IPS-20b (cell line): ENCODE data around the gene KIRREL3.

Experiments
- H3K27ac ChIP-seq: one replicate; pipeline ENCODE4 v1.5.1; 2013; ENCODE audit warnings: low read length
- H3K27me3 ChIP-seq: 2 replicates; pipeline ENCODE4 v1.6.1; 2013; ENCODE audit warnings: mild to moderate bottlenecking, low read length, inconsistent platforms; ENCODE audit not compliant: insufficient read depth
- H3K36me3 ChIP-seq: 2 replicates; pipeline ENCODE4 v1.6.1; 2013; ENCODE audit warnings: low read depth, mild to moderate bottlenecking, inconsistent platforms, low read length, moderate library complexity; ENCODE audit not compliant: insufficient read depth
- H3K4me1 ChIP-seq: 2 replicates; pipeline ENCODE4 v1.6.1; 2013; ENCODE audit warnings: mild to moderate bottlenecking, control low read depth, inconsistent platforms, low read length, moderate library complexity; ENCODE audit not compliant: insufficient read depth
- H3K4me3 ChIP-seq: 2 replicates; pipeline ENCODE4 v1.5.1; 2013; ENCODE audit warnings: mild to moderate bottlenecking, low read length, inconsistent platforms
- H3K9ac ChIP-seq: 2 replicates; pipeline ENCODE4 v1.6.1; 2013; ENCODE audit warnings: low read depth, mild to moderate bottlenecking, inconsistent platforms, low read length, moderate library complexity
- H3K9me3 ChIP-seq: 2 replicates; pipeline ENCODE4 v1.6.1; 2013; ENCODE audit warnings: mild to moderate bottlenecking, low read depth, low read length, inconsistent platforms; ENCODE audit not compliant: insufficient read depth

The KIRREL3 gene

DNA sequence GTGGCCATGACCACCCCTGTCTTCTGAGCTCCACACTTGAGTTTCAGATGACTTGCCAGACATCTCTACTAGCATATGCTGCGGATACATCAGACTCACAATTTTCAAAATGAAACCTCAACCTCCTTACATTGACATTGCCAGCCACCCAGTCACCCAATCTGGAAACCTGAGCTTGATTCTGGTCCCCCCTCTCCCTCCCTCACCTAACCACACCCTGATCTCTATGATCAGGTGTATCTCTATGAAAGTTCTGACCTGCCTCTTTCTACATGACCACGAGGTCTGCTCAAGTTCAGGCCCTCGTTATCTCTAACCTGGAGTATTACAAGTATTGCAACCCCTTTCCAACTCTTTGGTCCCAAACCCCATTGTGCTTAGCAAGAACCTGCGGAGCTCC, 254.1 kb downstream of the KIRREL3 start:
- Histone ChIP-seq H3K9ac (no peak overlapping the region), H3K27me3 (no peaks in the 10 kb centered on the region), H3K36me3 (no peaks in the 10 kb centered on the region), H3K9me3 (no peaks in the 10 kb centered on the region), H3K4me3 (no peak overlapping the region), H3K4me1 (peaks cover 5% of the 10 kb centered on the region; the same call in 1 of the 2 replicates), H3K27ac (no peak overlapping the region)

DNA sequence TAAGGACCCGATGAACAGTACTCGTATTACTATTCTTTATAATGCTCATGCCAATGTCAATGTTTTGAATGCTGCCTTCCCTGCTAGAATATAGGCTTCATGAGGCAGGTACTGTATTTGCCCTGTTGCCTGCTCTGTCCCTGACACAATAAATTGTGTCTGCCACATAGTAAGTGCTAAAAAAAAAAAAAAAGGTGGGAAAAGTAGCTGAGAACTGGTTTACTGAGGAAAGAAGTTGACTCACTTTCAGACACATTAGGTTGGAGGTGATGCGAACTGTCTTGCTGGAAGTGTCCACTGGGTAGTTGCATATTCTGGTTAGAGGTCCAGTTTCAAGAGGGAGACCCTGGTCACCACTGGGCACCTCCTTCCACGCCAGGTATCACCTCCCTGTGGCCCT, 255.9 kb downstream of the KIRREL3 start:
- Histone ChIP-seq H3K4me1 (peaks cover 21% of the 10 kb centered on the region; the same call in 1 of the 2 replicates), H3K9ac (no peak overlapping the region)

DNA sequence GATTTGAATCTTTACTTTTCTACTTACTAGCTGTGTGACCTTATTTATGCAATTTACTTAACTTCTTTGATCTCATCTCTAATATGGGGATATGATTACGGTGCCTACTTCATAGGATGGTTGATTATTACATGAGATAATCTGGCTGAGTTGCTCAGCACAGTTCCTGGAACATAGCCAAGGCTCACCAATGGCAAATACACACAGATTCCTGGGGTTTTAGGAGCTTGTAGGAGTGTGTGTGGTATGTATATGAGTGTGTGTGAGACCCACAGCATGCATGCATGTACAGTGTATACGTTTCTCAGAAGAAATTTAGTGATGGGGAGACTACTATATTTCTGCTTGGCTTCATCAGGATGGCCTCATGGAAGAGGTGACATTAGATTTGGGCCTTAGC, 256.9 kb downstream of the KIRREL3 start:
- Histone ChIP-seq H3K27ac (no peak overlapping the region), H3K9ac (no peak overlapping the region), H3K9me3 (no peaks in the 10 kb centered on the region), H3K4me3 (no peak overlapping the region), H3K27me3 (no peaks in the 10 kb centered on the region), H3K36me3 (no peaks in the 10 kb centered on the region), H3K4me1 (peaks cover 21% of the 10 kb centered on the region; the same call in 1 of the 2 replicates)

More for the DNA sequence above, 255.9 kb downstream of the KIRREL3 start:
- no peaks in the 10 kb centered on the region for H3K27me3 ChIP-seq
- no peak overlapping the region for H3K4me3 ChIP-seq
- no peaks in the 10 kb centered on the region for H3K36me3 ChIP-seq
- no peak overlapping the region for H3K27ac ChIP-seq
- no peaks in the 10 kb centered on the region for H3K9me3 ChIP-seq

DNA sequence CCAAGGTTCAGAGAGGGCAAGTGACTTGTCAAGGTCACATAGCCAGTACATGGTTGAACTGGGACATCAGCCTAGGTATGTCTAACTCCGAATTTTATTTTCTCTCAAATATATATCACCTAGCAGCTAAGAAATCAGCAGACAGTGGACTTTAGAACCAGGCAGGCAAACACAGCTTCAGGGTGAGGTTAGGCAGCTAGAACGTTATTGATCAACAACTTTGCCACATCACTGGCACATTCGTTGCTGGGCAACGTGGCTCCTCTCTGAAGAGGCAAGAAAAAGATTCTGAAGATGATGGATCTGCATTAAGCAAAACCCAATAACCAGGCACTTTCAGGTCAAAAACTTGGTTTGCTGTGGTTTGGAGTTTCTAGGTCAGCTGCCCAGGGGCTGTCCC, 258.0 kb downstream of the KIRREL3 start:
- Histone ChIP-seq H3K9me3 (no peaks in the 10 kb centered on the region), H3K36me3 (no peaks in the 10 kb centered on the region), H3K27me3 (no peaks in the 10 kb centered on the region), H3K27ac (no peak overlapping the region), H3K4me3 (no peak overlapping the region), H3K9ac (no peak overlapping the region), H3K4me1 (peaks cover 21% of the 10 kb centered on the region; the same call in 1 of the 2 replicates)

DNA sequence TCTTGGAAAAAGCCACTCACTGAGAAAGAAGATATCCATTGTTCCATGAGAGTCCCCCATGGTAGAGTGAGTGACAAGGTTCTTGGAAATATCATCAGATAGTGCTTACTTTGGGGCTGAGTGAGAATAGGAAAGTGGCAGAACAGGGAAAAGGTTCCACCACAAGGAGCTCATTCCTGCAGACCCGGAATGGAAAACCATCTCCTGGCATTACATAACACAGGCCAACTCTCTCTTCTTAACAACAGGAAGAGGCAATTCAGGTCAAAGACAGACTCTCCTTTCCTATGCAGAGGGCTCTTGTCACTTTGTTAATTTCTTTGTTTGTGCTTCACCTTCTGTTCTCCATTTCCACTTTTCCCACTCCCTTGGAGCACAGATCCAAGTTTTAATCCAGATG, 259.7 kb downstream of the KIRREL3 start:
- no peak overlapping the region for H3K9ac ChIP-seq
- no peaks in the 10 kb centered on the region for H3K27me3 ChIP-seq
- no peak overlapping the region for H3K4me3 ChIP-seq
- H3K9me3 ChIP-seq = no peaks in the 10 kb centered on the region
- H3K36me3 ChIP-seq = no peaks in the 10 kb centered on the region
- peaks cover 21% of the 10 kb centered on the region; the same call in 1 of the 2 replicates for H3K4me1 ChIP-seq
- no peak overlapping the region for H3K27ac ChIP-seq

DNA sequence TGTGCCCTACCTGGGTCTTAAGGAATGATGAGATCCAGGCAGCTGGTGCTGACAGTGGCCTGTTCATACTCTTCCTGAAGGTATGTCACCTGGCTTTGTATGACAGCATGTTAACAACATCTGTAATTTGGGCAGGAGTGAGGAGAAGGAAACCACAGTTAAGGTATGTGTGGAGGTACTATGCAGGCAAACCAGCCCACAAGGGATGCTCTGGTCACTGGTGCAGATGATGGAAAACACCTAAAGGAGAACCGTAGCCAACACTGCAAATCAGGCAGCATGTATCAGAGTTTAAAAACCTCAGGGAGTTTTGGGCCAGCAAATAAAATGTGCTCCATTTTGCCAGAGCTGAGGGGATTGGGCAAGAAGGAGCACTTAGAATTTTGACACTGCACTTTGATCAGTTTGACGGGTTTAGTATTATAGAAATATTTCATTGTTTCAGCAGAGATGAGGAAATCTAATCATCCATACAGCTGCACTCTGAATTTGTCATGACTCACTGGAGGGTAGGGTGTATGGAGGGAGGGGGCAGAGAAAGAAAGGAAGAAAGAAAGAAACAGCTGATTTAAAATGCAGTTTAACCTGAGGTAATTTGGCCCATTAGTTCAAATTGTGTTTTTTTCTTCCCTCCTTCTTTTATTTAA, 260.9 kb downstream of the KIRREL3 start:
- H3K4me1 ChIP-seq = peaks cover 21% of the 10 kb centered on the region; the same call in 1 of the 2 replicates
- no peak overlapping the region for H3K4me3 ChIP-seq
- H3K9ac ChIP-seq = no peak overlapping the region
- no peaks in the 10 kb centered on the region for H3K27me3 ChIP-seq
- H3K27ac ChIP-seq = no peak overlapping the region
- H3K9me3 ChIP-seq = no peaks in the 10 kb centered on the region
- H3K36me3 ChIP-seq = no peaks in the 10 kb centered on the region

DNA sequence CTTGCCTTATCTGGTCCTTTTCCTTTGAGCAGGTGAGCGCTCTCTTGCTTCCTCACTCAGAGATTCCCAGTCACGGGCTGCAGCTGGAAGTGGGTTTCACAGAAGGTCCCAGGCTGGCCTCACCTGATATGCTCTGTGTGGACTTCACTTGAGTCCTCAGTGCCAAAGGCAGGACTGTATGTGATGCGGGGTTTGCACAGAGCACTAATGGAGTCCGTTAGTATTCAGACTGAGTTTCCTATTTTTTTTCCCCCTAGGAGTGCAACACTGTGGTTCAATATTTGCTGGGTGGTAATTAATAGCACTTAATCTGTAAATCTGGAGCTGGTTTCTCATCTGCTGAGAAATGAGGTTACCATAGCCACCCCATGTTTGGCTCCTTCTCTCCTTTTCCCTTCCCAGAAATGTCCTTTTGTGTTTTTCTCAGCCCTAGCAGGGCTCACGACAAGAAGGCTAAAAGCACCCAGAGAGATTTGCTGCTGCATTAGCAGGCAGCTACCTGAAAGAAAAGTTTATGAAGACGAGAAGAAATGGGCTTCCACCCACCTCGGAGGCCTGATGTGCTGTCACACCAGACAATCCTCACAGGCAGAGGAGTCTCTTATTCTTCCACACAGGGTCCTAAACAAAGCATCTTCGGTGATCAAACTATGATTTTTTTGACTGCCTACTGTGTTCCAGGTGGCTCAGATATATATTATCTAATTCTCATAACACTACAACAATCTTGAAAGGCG, 262.1 kb downstream of the KIRREL3 start:
- H3K27ac ChIP-seq = no peak overlapping the region
- H3K4me3 ChIP-seq = no peak overlapping the region
- no peak overlapping the region for H3K9ac ChIP-seq
- no peaks in the 10 kb centered on the region for H3K36me3 ChIP-seq
- H3K4me1 ChIP-seq = peaks cover 21% of the 10 kb centered on the region; the same call in 1 of the 2 replicates
- no peaks in the 10 kb centered on the region for H3K27me3 ChIP-seq
- H3K9me3 ChIP-seq = no peaks in the 10 kb centered on the region

DNA sequence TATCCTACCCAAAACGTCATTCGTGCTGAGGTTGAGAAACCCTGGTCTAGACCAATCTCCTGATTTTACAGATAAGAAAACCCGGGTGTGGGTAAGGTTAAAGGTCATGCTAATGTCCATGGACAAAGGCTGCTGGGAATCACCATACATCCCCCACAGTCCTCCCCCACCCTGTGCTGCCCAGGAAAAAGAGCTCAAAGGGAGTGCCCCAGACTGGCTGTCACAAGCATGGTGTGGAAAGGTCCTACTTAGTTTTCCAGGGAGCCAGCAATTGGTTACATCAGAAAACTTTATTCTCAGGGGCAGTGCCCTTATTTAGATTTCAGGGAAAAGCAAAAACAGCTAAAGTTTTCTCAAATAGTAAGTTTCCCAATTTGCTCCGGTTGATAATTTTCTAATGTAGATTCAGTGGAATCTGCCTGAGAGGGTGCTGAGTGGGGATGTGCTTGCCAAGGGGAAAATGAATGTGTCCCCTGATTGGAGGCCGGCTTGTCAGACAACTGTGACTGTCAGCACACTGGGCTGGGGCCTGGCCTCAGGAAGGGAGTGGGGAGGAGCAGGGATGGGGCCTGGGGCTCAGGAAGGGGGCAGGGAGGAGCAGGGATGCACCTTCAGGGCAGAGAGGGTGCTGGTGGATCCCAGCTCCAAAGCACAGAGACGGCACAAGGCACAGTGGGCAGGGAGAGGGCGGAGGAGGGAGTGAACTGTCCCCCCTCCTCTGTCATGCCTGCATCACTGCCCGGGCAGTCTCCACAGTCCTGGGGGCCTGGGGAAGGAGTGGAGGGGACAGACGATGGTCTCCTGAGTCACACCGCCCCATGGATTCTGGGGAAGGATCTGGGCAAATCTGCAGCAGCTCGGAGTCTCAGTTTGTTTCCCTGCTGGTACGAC, 263.6 kb downstream of the KIRREL3 start:
- Histone ChIP-seq H3K27me3 (no peaks in the 10 kb centered on the region), H3K9me3 (no peaks in the 10 kb centered on the region), H3K36me3 (no peaks in the 10 kb centered on the region), H3K4me1 (peaks cover 20% of the 10 kb centered on the region; the same call in 1 of the 2 replicates), H3K4me3 (no peak overlapping the region), H3K9ac (no peak overlapping the region), H3K27ac (no peak overlapping the region)

DNA sequence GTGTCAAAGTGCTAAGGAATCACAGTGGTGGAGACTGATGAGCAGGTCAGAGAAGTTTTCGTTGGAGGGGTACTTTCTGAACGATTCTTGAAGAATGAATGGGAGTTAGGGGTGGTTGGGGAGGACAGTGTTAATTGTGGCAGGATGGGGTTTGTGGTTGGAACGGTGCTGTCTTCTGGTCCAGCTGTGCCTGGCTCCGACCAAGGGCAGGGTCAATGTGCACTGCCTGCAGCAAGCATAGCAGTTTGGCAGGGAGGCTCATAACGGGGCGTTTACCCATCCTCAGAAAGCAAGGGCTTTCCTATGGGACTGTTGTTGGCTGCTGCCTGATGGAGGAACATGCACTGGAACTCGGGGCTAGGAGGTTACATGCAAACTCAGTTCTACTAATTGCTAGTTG, 265.8 kb downstream of the KIRREL3 start:
- Histone ChIP-seq H3K4me1 (no peaks in the 10 kb centered on the region), H3K4me3 (no peak overlapping the region), H3K27ac (no peak overlapping the region), H3K9me3 (no peaks in the 10 kb centered on the region; the same call in 1 of the 2 replicates), H3K9ac (no peak overlapping the region), H3K27me3 (no peaks in the 10 kb centered on the region), H3K36me3 (no peaks in the 10 kb centered on the region)

DNA sequence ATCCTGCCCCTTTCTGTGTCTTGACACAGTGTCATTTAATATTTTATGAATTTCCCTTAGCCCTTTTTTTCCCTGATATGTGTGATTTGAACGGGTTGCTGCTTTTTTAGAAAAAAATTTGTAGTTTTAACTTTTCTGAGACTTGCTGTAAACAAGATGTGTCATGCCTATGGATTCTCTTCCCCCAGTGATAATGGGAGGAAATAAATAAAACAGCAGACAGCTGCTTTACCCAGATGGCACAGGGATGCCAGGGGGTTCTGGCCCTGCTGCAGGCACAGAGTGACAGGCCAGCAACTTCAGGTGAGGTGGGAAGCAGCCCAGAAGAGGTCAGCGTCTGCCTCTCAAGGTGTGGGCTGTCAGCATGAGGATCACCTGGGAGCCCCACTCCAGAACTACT, 266.9 kb downstream of the KIRREL3 start:
- Histone ChIP-seq H3K4me1 (no peaks in the 10 kb centered on the region), H3K27ac (no peak overlapping the region), H3K9ac (no peak overlapping the region), H3K27me3 (no peaks in the 10 kb centered on the region), H3K9me3 (no peaks in the 10 kb centered on the region; the same call in 1 of the 2 replicates), H3K36me3 (no peaks in the 10 kb centered on the region), H3K4me3 (no peak overlapping the region)

DNA sequence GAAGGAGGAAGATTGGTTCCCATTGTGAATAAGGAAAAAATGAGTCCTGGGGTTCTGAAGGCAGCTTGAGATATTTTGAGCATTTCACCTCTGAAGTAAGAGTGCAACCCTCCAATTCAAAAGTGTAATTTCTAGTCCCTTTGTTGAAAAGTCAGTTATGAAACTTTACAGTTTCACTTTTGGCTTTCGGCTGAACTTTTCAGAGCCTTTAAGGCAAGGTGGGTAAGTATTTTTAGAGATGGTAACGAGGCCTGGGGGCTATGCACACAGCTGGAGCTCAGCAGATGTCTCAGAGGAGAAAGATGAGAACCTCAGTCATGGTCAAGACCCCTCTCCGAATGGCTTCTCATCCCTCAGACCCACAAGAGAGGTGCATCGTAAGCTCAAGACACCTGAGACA, 267.6 kb downstream of the KIRREL3 start:
- no peak overlapping the region for H3K27ac ChIP-seq
- no peaks in the 10 kb centered on the region for H3K4me1 ChIP-seq
- H3K9ac ChIP-seq = no peak overlapping the region
- no peaks in the 10 kb centered on the region for H3K36me3 ChIP-seq
- no peak overlapping the region for H3K4me3 ChIP-seq
- H3K27me3 ChIP-seq = no peaks in the 10 kb centered on the region
- no peaks in the 10 kb centered on the region; the same call in 1 of the 2 replicates for H3K9me3 ChIP-seq
